Heart left ventricle (tissue), 16 donors: ENCODE results near the gene CXCL12. TPM values are rescaled to one million over a fixed set of nuclear protein-coding genes. Genes with fewer than 3 reads are reported as not detected.

Experiments used
- ATAC-seq, 4 donors: fragments of 200-7000 bp; cut with Tn5 transposase; one replicate each; pipeline ENCODE4 v1.9.1; 2020 to 2022; ENCODE audit warnings: moderate library complexity in 4 of 4, mild to moderate bottlenecking in 3 of 4, moderate number of reproducible peaks in 1 of 4
- DNase-seq, 5 donors: peaks; one replicate each; pipeline ENCODE4 v3.0.0-alpha.2; 2020
- H3K27ac ChIP-seq, 12 donors: fragments of 200-600 bp; sonication (generic) in 4 of 12; one replicate each; pipeline versions ENCODE4 v1.5.0 to v1.8.0; 2016 to 2022; ENCODE audit warnings: mild to moderate bottlenecking in 2 of 12
- H3K27me3 ChIP-seq, 9 donors: fragments of 200-600 bp; sonication (generic) in 2 of 9; one replicate each; pipeline versions ENCODE4 v1.5.1 to v1.8.0; 2016 to 2022; ENCODE audit warnings: mild to moderate bottlenecking in 3 of 9
- H3K36me3 ChIP-seq, 9 donors: fragments of 200-600 bp; sonication (generic) in 2 of 9; one replicate each; pipeline versions ENCODE4 v1.5.0 to v1.8.0; 2018 to 2022; ENCODE audit warnings: mild to moderate bottlenecking in 2 of 9
- H3K4me1 ChIP-seq, 12 donors: fragments of 200-600 bp; sonication (generic) in 4 of 12; one replicate each; pipeline versions ENCODE4 v1.5.0 to v1.8.0; 2016 to 2022; ENCODE audit warnings: mild to moderate bottlenecking in 3 of 12
- H3K4me3 ChIP-seq, 12 donors: fragments of 200-600 bp; sonication (generic) in 4 of 12; one replicate each; pipeline versions ENCODE4 v1.5.0 to v1.8.0; 2017 to 2022; ENCODE audit warnings: mild to moderate bottlenecking in 9 of 12, moderate library complexity in 4 of 12
- H3K9me3 ChIP-seq, 12 donors: fragments of 200-600 bp; sonication (generic) in 4 of 12; one replicate each; pipeline versions ENCODE4 v1.5.0 to v1.8.0; 2016 to 2022; ENCODE audit warnings: mild to moderate bottlenecking in 1 of 12
- POLR2A ChIP-seq, 2 donors: fragments of 450-650 bp; IDR thresholded peaks; one replicate each; pipeline ENCODE4 v1.6.1; 2017; ENCODE audit warnings: antibody characterized with exemption in 2 of 2, mild to moderate bottlenecking in 2 of 2, moderate library complexity in 2 of 2
- WGBS, 4 donors: extraction: QIAGEN DNeasy Blood & Tissue Kit in 2 of 4; methylation state at CpG; one replicate each; pipeline versions ENCODE4 v1.1.5 to v1.1.7; 2013 to 2018; 5-methylcytosine and 5-hydroxymethylcytosine counted together
- intact Hi-C, 10 donors: fragments of 100-400 bp; cut with DNase I; formaldehyde crosslinking; loops; one replicate each; pipeline versions ENCODE4 v1.11.1 to v1.14.2; 2022
- polyA plus RNA-seq, 2 donors: library from polyadenylated mRNA; stranded (reverse); fragments of 200-250 nt; gene quantifications; one replicate each; pipeline ENCODE4 v1.2.3, GENCODE V29; 2013
- total RNA-seq, 9 donors: library from RNA; depleted of rRNA in 2 of 9; stranded (reverse); fragments of >200 nt in 2 of 9; fragmentation: NEBNext Ultra II Directional in 3 of 9; extraction: Animal tissue kit (Norgen Biotek cat#: 25700) in 3 of 9; gene quantifications; one replicate each; pipeline versions ENCODE4 v1.1.0 to v1.2.4, GENCODE V29; 2016 to 2023
- TF ChIP-seq, protein P1 (sequence below), 12 donors: fragments of 200-600 bp; sonication (generic) in 4 of 12; IDR thresholded peaks; one replicate each; pipeline versions ENCODE4 v1.5.0 to v1.8.0; 2018 to 2022; ENCODE audit warnings: antibody characterized with exemption in 12 of 12, mild to moderate bottlenecking in 5 of 12
- donor health status: ischemic (EF 13 %, LVEDD 7.1; RV severe dilation, severe dysfunction).
- donor health status: healthy with polysubstance abuse.
- donor health status: DM: no; HTN: yes; CAD: no.
- donor health status: DM: no; HTN: no; CAD: no.
- donor health status: ischemic (EF 25% LVEDD 6.9; RV normal size, moderate dysfunction).
- donor health status: ischemic (EF 25% LVEDD 5.7; RV mildly dilated, moderate dysfunction).
- donor health status: healthy.
- donor health status: DM: yes; HTN: yes; CAD: no.
- donor health status: ischemic (EF 35%, LVEDD 5.7; RV mildly dilated, moderate dysfunction).
- donor health status: nonischemic (EF 11% LVEDD 7.7; RV severe dilation, severe dysfunction).
- donor health status: DM: yes; HTN: yes; CAD: no.
- donor health status: PGD.
- donor health status: ischemic (EF 29% LVEDD 5.4; RV normal size, mild dysfunction).
- donor health status: nonischemic (EF 23%, LVEDD 6.1; RV moderate dilation, normal function).

CXCL12 gene
- total and polyA plus RNA-seq, 11 donors = 56.4 to 203 (median 125) TPM

GRCh38 chr10:44394696-44395381 lies 9.9 kb upstream of the CXCL12 start:
- Histone ChIP-seq H3K27me3 (no peaks in the 10 kb centered on the region), H3K36me3 (no peaks in the 10 kb centered on the region), H3K27ac (no peak overlapping the region), H3K9me3 (no peaks in the 10 kb centered on the region), H3K4me1 (peaks cover 0 to 6% (median 0%) of the 10 kb centered on the region in 12 donors), H3K4me3 (no peak overlapping the region)
- no peak for ATAC-seq
- no peak for DNase-seq
- intact Hi-C loops = loop anchor here in 2 of 10 donors (5.0 kb wide), 2 partner anchors 457 to 467 kb away; no protein-coding TSS in a partner anchor
- 93 to 95% (median 93%) methylated on average over 4 of the region's 4 CpGs for WGBS, 4 donors
- TF ChIP-seq, protein P1, sequence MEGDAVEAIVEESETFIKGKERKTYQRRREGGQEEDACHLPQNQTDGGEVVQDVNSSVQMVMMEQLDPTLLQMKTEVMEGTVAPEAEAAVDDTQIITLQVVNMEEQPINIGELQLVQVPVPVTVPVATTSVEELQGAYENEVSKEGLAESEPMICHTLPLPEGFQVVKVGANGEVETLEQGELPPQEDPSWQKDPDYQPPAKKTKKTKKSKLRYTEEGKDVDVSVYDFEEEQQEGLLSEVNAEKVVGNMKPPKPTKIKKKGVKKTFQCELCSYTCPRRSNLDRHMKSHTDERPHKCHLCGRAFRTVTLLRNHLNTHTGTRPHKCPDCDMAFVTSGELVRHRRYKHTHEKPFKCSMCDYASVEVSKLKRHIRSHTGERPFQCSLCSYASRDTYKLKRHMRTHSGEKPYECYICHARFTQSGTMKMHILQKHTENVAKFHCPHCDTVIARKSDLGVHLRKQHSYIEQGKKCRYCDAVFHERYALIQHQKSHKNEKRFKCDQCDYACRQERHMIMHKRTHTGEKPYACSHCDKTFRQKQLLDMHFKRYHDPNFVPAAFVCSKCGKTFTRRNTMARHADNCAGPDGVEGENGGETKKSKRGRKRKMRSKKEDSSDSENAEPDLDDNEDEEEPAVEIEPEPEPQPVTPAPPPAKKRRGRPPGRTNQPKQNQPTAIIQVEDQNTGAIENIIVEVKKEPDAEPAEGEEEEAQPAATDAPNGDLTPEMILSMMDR (IDR thresholded peaks at IDR 0.05) = no peak
- no peak for TF ChIP-seq POLR2A (IDR thresholded peaks at IDR 0.05)

DNA sequence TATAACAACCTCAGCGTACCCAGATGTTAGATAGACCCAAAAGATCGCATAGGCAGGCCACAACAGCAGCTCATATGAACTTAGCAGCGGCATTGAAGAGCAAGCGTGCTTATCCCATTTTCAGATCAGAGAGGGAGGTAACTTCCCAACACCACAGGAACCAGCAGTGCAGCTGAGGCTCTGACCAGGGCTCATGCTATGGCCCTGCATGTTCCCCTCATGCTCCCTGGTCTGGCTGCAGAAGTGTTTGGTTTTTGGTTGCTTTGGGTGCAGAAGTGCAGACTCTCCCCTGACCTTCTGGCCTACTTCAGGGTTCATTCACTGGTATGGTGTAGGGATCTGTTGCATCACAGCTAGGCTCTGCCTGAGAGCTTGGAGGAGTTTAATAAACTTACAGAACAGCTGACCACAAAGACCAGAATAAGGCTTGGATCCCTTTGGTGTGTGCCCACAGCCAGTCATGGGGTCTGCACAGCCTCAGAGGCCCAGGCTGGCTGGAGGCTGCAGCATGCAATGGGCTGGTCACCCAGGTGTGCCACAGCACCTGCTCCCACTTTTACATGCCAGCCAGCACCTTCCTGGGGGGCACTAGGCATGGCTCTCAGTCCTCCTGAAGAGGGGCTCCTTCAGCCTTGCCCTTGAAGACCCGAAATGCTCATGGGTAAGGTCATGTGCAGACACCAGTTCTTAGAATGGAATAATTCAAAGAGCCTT lies 9.1 kb upstream of the CXCL12 start:
- intact Hi-C loops = loop anchor here in 1 of 10 donors (5.0 kb wide), 1 partner anchor 468 kb away; no protein-coding TSS in a partner anchor
- Histone ChIP-seq H3K36me3 (no peaks in the 10 kb centered on the region), H3K4me1 (peaks cover 0 to 10% (median under 1%) of the 10 kb centered on the region in 12 donors), H3K27ac (no peak overlapping the region), H3K9me3 (no peaks in the 10 kb centered on the region), H3K4me3 (no peak overlapping the region), H3K27me3 (no peaks in the 10 kb centered on the region)
- DNase-seq (no peak), ATAC-seq (no peak)
- WGBS, 4 donors = 96 to 99% (median 98%) methylated on average over 5 of the region's 5 CpGs
- TF ChIP-seq POLR2A (IDR thresholded peaks at IDR 0.05) = no peak

DNA sequence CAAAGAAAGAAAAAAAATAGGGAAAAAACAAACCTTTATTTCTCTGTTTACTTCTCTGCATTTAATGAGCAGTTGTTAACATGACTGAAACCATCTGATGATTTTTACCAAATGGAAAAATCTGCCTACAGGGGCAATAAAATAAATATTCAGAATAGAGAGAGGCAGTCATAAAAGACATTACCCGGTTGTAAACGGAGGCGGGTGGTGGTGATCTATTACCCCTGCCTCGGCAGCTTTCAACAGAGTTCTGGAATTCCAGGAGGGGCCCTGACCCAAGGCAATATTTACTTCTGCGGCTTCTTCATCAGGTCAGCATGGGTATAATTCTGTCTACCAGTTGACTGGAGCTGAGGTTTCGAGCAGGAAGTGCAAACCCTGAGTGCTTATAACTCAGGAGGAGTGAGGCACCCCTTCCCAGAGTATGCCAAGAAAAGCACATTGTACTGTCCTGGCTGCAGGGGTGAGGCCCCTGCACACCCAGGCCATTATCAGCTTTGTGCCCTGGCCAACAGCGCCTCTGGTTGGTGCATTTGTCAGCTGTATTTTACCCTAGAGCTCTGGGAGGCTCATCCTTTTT lies 8.2 kb upstream of the CXCL12 start:
- 89 to 93% (median 90%) methylated on average over 7 of the region's 7 CpGs for WGBS, 4 donors
- intact Hi-C loops = loop anchor here in 1 of 10 donors (5.0 kb wide), 1 partner anchor 469 kb away; no protein-coding TSS in a partner anchor
- Histone ChIP-seq H3K27me3 (no peaks in the 10 kb centered on the region), H3K36me3 (no peaks in the 10 kb centered on the region), H3K4me1 (peaks cover 0 to 13% (median 1%) of the 10 kb centered on the region in 12 donors), H3K27ac (no peak overlapping the region), H3K4me3 (no peak overlapping the region), H3K9me3 (no peaks in the 10 kb centered on the region)
- DNase-seq = no peak
- ATAC-seq = peak in 1 of 4 donors; percentile 36
- no peak for TF ChIP-seq POLR2A (IDR thresholded peaks at IDR 0.05)
- TF ChIP-seq, protein P1 (IDR thresholded peaks at IDR 0.05) = no peak

GRCh38 chr10:44392420-44392819 lies 7.5 kb upstream of the CXCL12 start:
- no peak for DNase-seq
- no peaks in the 10 kb centered on the region for H3K9me3 ChIP-seq
- no peak overlapping the region for H3K4me3 ChIP-seq
- intact Hi-C loops = loop anchor here in 1 of 10 donors (5.0 kb wide), 1 partner anchor 470 kb away; no protein-coding TSS in a partner anchor
- no peak for TF ChIP-seq POLR2A (IDR thresholded peaks at IDR 0.05)
- TF ChIP-seq, protein P1 (IDR thresholded peaks at IDR 0.05) = no peak
- no peak overlapping the region for H3K27ac ChIP-seq
- no peaks in the 10 kb centered on the region for H3K27me3 ChIP-seq
- H3K4me1 ChIP-seq = peaks cover 0 to 13% (median 1%) of the 10 kb centered on the region in 12 donors
- ATAC-seq = no peak
- WGBS, 4 donors = 78 to 95% (median 85%) methylated on average over 3 of the region's 3 CpGs
- H3K36me3 ChIP-seq = no peaks in the 10 kb centered on the region
